Activated CD8-positive, alpha-beta memory T cell treated with anti-CD3 and anti-CD28 coated beads, Interleukin-2, amount 50 U/mL, for 24 hours (primary cell): Measurements from ENCODE around the gene HTR1D.
"Not testable (repeated sequence)": the region's sequence is repeated elsewhere in the genome, so short reads cannot be mapped to it uniquely, and the experiment has no call there.

ENCODE experiments used
- DNase-seq: peaks from one replicate; pipeline ENCODE4 v3.0.0-alpha.2; 2020; ENCODE audit errors: extremely low read depth

Gene HTR1D

DNA sequence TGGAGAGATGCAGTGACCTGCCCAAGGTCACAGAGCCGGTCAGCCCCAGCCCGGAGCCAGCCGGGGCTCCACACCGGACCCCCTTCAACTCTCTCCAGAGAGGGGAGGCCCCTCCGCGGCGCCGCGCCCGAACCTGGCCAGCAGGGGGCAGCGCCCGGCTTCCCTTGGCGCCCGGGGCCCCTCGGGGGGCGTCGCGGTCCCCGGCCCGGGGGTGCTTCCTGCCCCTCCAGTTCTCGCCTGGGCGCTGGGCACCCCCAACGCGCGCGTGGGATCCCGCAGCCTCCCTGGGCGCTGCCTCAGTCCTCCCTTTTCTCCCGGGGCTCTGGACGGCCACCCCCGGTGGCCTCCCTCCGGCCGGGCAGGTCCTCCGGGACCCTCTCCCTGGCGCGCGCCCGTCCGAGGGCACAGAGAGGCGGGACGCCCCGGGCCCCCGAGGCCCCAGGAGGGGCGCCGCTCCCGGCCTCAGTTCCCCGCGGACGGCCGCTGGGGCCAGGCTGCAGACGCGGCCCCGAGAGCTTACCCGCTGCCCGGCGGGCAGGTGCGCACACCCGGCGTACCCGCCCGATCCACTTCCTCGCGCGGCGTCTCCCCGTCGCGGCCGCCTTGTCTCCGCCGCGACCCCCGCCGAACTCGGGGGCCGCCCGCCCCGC lies 406 bp downstream of the HTR1D start:
- DNase-seq, result no peak

GRCh38 chr1:23215751-23216449 lies 1.4 kb downstream of the HTR1D start:
- no peak for DNase-seq

DNA sequence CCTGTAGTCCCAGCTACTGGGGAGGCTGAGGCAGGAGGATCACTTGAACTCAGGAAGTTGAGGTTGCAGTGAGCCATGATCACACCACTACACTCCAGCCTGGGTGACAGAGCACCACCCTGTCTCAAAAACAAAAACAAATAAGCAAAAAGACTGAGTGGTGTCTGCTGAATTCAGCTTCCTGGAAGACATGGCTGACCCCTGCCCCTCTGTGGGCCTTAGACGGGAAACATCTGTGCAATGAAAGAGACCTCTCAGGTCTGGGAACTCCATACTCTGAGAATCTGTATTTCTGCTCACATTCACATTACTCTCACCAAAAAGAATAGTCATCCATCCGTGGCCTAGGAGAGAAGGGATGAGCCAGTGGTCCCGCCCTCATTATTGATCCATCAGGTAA lies 2.0 kb downstream of the HTR1D start:
- no peak for DNase-seq

- no peak for DNase-seq
Observed at GRCh38 chr1:23214640-23215039, 2.7 kb downstream of the HTR1D start.

- DNase-seq, result no peak
Observed at GRCh38 chr1:23211955-23212354, 5.3 kb downstream of the HTR1D start.

DNA sequence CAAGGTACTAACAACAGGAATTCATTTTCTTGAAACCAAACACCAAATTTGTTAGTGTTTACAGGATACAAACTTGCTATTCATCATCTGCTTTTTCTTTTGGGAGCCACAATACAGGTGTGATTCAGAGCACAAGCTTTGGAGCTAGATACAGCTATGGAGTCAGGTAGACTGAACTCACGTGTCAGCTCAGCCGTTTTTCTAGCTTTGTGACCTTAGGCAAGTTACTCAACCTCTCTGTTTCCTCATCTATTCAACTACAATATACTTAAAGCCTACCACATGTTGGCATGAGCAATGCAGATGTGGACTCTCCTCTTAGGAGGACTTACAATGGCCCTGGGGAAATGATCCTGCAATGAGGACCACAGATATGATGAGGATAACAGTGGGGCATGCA lies 6.3 kb downstream of the HTR1D start:
- no peak for DNase-seq

DNA sequence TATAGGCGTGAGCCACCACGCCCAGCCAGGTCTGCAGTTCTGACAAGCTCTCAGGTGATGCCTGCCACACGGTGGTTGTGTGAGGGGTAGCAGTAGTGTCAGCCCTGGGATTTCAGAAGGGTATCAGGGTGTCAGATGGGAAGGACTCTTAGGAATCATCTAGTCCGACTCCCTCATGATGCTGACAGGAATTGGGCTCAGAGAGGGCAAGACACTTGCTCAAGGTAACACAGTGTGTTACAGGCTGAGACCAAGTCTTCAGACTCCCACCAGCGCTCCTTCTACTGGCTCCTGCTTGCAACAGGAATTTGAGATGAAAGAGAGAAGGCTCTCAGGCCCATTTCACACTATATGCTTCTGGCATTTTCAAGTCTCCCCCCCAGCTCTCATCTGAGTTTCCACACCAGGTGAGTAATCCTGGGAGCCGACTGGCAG lies 6.9 kb downstream of the HTR1D start:
- no peak for DNase-seq

GRCh38 chr1:23209770-23210169 lies 7.5 kb downstream of the HTR1D start:
- no peak for DNase-seq

GRCh38 chr1:23208527-23208926 lies 8.8 kb downstream of the HTR1D start:
- no peak for DNase-seq

DNA sequence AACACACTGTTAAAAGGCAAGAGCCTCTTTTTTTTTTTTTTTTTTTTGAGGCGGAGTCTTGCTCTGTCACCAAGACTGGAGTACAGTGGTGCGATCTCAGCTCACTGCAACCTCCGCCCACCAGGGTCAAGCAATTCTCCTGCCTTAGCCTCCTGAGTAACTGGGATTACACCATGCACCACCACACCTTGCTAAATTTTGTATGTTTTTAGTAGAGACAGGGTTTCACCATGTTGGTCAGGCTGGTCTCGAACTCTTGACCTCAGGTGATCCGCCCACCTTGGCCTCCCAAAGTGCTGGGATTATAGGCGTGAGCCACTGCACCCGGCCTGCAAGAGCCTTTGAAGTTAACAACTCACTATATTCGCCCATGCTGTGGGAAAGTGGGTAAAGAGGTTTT lies 9.6 kb downstream of the HTR1D start:
- not testable (repeated sequence) for DNase-seq

DNA sequence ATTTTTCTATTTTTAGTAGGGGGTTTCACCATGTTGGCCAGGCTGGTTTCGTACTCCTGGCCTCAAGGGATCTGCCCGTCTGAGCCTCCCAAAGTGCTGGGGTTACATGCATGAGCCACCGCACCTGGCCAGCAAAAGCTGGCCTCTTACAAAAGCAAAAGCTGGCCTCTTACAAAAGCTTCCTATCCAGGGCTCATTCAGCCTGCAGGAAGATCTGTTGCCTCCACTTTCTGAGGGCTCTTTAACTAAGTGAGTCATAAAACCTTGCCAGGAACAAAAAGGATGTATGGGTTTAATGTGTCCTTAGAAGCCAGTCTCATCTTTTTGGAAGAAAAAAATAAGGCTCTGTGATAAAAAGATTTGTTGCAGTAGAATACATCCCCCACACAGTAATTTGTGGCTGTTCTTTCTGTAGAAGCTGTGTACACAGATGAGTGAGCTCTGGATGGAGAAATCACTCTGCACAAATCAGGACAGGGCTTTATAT lies 15.0 kb downstream of the HTR1D start:
- no peak for DNase-seq

- no peak for DNase-seq
Observed at GRCh38 chr1:23200883-23201282, 16.4 kb downstream of the HTR1D start.

GRCh38 chr1:23198373-23198772 lies 18.9 kb downstream of the HTR1D start:
- no peak for DNase-seq

GRCh38 chr1:23196627-23197328 lies 20.5 kb downstream of the HTR1D start:
- no peak for DNase-seq

GRCh38 chr1:23194119-23194984 lies 22.9 kb downstream of the HTR1D start:
- no peak for DNase-seq

DNA sequence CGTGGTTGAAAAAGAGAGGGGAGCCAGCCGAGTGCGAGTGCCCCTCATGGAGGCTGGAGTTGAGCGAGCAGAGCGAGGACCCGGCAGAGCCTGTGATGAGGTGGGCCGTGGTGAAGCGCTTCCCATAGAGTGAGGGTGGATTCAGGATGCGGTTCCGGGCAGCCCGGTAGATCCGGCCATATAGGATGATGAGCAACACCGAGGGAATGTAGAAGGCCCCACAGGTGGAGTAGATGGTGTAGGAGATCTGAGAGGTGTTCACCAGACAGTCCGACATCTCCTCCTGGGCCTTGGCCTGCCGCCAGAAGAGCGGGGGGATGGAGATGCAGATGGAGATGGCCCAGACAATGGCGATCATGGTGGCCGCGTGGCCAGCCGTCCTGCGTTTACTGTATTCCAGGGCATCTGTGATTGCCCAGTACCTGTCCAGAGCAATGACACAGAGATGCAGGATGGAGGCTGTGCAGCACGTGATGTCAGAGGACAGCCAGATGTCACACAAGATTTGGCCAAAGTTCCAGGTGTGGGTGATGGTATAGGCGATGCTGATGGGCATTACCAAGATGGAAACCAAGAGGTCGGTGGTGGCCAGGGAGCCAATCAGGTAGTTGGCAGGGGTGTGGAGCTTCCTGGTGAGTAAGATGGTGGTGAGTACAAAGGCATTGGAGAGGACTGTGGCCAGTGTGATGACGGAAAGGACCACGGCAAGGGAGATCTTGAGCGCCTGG lies 23.7 kb downstream of the HTR1D start:
- DNase-seq, result no peak

DNA sequence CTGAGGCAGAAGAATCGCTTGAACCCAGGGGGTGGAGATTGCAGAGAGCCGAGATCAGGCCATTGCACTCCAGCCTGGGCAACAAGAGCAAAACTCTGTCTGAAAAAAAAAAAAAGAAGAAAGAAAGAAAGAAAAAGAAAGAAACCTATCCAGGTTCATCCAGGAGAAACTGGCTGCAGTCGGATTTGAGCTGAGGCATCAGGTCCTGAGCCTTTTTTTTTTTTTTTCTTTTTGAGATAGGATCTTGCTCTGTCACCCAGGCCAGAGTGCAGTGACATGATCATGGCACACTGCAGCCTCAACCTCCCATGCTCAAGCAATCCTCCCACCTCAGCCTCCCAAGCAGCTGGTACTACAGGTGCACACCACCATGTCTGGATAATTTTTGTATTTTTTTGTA lies 26.1 kb downstream of the HTR1D start:
- no peak for DNase-seq

DNA sequence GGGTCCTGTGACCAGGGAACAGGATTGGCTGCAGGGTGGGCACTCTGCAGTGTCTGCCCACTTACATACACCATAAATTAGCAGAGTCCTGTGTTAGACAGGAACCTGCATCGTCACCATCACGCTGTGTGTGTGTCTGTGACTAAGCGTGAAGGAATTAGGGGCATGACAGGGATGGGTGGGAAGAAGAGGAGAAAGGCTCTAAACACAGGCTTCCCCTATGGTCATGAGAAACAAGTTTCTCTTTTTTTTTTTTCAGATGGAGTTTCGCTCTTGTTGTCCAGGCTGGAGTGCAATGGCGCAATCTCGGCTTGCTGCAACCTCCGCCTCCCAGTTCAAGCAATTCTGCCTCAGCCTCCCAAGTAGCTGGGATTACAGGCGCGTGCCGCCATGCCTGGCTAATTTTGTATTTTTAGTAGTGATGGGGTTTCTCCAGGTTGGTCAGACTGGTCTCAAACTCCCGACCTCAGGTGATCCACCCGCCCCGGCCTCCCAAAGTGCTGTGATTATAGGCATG lies 28.3 kb downstream of the HTR1D start:
- not testable (repeated sequence) for DNase-seq

DNA sequence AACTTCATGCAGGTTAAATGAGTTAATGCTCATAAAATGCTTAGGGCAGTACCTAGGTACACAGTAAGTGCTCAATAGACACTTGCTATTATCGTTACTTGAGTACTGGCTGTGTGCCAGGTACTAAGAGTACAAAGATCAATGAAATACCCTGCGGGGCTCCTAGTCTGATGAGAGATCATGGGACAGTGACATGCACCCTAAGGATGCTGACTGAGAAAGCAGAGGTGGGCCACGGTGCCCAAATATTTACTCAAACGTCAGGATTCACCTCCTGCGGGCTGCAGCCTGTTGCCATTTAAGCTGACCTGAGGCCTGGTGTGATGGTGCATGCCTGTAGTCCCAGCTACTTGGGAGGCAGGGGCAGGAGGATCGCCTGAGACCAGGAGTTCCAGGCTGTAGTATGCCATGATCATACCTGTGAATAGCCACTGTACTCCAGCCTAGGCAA lies 28.8 kb downstream of the HTR1D start:
- no peak for DNase-seq

- no peak for DNase-seq
Observed at GRCh38 chr1:23187637-23188036, 29.7 kb downstream of the HTR1D start.

- DNase-seq, result no peak
Observed at GRCh38 chr1:23185381-23185780, 31.9 kb downstream of the HTR1D start.
